ENCODE measurements around the gene CAMSAP1.

CAMSAP1 gene

GRCh38 chr9:135759676-135760300, 147.6 kb downstream of the CAMSAP1 start:
- DNase-seq (ENCODE audit: low read depth), result no peak

- no peak for DNase-seq (ENCODE audit: low read depth)
Observed at GRCh38 chr9:135758870-135759269, 148.5 kb downstream of the CAMSAP1 start.
